HG03025 (cell line): ENCODE data around the gene KRTAP10-1.
"Not testable (repeated sequence)": the region's sequence is repeated elsewhere in the genome, so short reads cannot be mapped to it uniquely, and the experiment has no call there.

Experiments used
- ATAC-seq: cut with Tn5 transposase; IDR thresholded peaks from one replicate; pipeline ENCODE4 v1.9.1; 2021; ENCODE audit warnings: mild to moderate bottlenecking, moderate library complexity; ENCODE audit not compliant: unreplicated experiment, low FRiP score

The KRTAP10-1 gene

DNA sequence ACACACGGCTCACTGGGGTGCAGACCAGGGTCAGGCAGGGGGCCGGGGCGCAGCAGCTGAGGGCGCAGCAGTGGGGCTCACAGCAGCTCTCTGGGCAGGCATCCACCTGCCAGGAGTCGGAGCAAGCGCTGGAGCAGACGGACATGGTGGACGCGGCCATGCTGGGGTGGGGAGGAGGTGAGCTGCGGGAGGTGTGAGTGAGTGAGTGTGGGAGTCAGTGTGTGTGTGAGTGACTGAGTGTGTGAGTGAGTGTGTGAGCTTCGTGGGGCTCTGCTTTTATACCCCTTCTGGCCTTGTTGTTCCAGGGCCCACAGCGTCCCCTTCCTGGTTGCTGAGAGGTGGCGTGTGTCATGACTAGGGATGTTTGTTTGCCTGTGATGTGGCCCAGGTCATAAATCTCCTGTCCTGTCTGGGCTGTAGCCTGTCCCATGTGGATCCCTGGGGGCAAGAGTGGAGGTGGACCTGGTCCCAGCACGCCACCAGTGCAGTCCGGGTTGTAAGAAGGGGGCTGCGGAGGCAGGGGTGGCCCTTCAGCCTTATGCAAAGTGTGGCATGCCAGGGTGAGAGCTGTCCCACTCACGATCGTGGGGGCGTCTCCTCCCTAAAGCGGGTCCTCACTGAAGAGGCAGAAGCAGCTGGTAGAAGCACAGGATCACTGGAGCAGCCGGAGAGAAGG, at the start of gene KRTAP10-1:
TSS of gene KRTAP10-1 (minus strand) at position 205 of the 676 bp plus-strand sequence. CDS start at position 160, 45 bp downstream.
- no peak for ATAC-seq

GRCh38 chr21:44589094-44589493, 49.1 kb upstream of the KRTAP10-1 start:
- ATAC-seq: no peak

DNA sequence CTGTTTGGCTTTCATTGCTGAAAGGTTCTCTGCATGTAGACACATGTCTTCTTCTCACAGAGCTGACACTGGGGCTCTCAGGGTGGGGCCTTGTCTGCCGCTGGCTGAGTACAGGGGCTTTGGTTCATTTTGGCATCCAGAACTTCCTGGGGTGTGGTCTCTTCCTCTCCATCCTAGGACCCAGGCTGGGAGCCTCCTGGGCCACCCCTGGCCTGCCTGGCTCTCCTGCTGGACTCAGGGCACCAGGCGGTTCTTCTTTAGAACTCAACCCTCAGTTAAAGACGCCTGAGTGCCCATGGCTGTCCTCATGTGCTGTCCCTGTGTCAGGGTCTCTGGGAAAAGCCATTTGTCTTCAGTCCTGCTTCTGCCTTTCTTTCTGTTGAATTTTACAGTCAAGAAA, 45.9 kb upstream of the KRTAP10-1 start:
- no peak for ATAC-seq

DNA sequence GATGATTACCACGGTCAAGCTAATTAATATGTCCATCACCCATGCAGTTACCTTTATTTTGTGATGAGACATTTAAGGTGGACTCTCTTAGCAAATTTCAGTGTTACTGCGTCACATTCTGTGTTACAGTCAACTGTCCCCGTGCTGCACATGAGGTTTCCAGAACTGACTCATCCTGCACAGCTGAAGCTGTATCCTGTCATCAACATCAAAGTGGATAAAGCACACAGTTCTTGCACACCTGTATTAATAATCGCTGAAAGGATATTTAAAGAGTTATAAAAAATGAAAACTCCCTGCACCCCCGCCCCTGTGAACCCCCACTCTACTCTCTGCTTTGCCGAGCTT, 43.8 kb upstream of the KRTAP10-1 start:
- ATAC-seq: no peak

DNA sequence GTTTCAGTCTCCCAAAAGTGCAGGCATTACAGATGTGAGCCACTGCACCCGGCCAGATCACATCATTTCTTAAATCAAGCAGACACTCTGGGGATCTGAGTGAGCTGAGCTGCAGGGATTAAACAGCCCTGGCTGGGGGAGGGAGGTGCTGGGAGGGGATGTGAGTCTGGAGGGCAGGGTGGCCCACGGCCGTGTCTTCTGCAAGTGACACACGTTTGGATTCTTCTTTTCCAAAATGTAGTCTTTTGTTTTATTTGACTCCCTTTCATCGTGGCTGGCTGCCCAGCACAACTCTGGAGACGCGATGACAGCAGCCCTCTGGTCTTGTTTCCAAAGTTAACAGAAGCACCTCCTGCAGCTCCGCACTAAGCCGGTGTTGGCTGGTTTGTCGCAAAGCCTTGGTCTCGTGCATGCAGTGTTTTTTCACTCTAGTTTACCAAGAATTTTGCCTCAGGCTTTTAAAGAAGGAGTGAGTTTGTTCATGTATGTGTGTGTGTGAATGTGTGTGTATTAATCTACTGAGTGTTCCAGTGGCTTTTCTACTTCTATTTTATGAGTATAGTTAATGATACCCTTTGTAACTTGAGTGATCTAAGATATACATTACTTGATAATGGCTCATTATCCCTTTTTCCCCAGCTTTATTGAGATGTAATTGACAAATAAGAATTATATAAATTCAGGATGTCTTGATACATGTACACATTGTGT, 43.2 kb upstream of the KRTAP10-1 start:
- ATAC-seq: no peak

DNA sequence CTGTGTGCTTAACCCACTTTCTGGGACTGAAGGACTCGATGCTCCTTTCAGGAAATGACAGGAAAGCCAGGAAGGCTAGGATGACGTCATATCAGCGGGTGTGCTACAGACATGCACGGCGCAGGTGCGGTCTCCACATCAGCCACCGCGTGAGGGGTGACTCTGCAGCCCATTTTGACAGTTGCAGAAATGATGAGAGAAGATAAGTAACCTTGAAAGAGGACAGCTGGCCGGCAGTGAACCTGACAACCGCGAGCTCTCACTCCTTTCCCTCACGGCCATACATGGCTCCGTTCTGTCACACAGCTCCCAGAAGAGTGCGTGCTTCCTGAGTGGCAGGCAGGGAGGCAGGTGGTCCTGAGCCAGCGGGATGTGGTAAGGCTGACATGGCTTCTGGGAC, 42.1 kb upstream of the KRTAP10-1 start:
- no peak for ATAC-seq

- no peak for ATAC-seq
Observed at GRCh38 chr21:44581158-44581557, 41.2 kb upstream of the KRTAP10-1 start.

DNA sequence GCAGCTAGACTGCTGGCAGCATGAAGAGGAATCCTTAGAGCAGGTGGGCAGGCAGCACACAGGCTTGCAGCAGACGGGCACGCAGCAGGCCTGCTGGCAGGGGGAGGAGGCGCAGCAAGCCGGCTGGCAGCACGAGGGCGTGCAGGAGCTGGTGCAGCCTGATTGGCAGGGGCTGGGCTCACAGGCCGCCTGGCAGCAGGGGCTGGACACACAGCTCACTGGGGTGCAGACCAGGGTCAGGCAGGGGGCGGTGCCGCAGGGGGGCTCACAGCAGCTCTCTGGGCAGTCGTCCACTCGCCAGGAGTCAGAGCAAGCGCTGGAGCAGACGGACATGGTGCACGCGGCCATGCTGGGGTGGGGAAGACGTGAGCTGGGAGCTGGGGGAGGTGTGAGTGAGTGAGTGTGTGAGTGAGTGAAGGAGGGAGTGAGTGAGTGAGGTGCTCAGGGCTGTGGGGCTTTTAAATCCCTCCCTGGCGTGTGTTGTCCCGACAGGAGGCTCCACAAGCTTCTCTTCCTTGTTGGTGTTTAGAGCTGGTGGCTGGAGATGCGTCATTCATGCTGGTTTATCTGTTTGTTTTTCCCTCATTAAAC, 40.3 kb upstream of the KRTAP10-1 start, which contains the start of gene KRTAP10-5:
TSS of gene KRTAP10-5 (minus strand) at position 374 of the 591 bp plus-strand sequence. CDS start at position 348, 26 bp downstream.
- ATAC-seq: not testable (repeated sequence)

GRCh38 chr21:44579833-44580144, 39.8 kb upstream of the KRTAP10-1 start:
- no peak for ATAC-seq

DNA sequence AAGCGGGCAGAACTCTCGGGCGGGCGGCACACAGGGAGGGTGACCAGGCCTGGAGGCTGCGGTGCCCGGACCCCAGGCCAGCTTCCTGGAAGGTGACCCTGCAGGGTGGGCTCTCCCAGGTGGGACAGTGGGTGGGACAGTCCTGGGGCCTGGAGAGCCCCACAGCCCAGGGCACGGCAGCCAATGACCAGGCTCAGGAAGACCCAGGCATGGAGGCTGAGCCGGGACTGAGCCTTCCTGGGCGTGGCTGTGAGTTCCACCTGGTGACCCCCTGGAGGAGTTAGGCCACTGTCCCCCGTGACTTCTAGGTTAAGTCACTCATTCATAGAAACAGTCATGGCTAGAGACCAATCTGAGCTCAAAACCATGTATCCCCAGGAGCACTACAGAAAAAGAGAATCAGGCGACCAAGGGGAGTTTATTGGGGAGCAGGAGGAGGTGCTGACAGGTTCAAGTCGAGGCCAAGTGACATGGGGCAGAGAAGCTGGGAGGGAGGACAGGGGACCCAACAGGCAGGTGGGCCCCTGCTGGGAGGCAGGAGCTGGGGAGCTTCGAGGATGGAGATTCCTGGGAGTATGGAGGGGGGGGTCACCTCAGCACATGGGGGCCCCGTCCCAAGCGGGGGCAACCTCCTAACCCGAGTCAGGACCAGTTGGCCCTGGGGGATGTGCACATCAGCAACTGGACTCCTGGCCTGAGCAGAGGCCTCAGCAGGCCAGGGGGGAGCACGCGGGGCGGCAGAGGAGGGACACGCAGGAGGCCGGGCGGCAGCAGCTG, 39.2 kb upstream of the KRTAP10-1 start:
- no peak for ATAC-seq

- no peak for ATAC-seq
Observed at GRCh38 chr21:44578371-44579055, 38.5 kb upstream of the KRTAP10-1 start.

- no peak for ATAC-seq
Observed at GRCh38 chr21:44576025-44576420, 36.0 kb upstream of the KRTAP10-1 start.

- ATAC-seq: no peak
Observed at GRCh38 chr21:44575307-44576024, 35.5 kb upstream of the KRTAP10-1 start.

DNA sequence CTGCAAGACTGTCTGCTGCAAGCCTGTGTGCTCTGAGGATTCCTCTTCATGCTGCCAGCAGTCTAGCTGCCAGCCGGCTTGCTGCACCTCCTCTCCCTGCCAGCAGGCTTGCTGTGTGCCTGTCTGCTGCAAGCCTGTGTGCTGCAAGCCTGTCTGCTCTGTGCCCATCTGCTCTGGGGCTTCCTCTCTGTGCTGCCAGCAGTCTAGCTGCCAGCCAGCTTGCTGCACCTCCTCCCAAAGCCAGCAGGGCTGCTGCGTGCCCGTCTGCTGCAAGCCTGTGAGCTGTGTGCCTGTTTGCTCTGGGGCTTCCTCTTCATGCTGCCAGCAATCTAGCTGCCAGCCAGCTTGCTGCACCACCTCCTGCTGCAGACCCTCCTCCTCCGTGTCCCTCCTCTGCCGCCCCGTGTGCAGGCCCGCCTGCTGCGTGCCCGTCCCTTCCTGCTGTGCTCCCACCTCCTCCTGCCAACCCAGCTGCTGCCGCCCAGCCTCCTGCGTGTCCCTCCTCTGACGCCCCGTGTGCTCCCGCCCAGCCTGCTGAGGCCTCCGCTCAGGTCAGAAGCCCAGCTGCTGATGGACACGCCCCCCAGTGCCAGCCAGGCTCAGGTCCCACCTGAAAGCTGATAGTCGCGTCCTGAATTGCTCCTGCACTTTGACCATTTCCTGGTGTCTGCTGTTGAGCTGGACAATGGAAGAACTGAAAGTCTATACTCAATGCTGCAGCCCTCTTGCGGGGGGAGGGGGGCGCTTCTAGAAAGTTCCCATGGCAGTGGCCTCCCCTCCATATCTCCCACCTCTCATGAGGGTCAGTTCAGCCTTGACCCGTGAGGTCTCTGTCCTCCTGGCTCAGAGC, 34.7 kb upstream of the KRTAP10-1 start:
- no peak for ATAC-seq

DNA sequence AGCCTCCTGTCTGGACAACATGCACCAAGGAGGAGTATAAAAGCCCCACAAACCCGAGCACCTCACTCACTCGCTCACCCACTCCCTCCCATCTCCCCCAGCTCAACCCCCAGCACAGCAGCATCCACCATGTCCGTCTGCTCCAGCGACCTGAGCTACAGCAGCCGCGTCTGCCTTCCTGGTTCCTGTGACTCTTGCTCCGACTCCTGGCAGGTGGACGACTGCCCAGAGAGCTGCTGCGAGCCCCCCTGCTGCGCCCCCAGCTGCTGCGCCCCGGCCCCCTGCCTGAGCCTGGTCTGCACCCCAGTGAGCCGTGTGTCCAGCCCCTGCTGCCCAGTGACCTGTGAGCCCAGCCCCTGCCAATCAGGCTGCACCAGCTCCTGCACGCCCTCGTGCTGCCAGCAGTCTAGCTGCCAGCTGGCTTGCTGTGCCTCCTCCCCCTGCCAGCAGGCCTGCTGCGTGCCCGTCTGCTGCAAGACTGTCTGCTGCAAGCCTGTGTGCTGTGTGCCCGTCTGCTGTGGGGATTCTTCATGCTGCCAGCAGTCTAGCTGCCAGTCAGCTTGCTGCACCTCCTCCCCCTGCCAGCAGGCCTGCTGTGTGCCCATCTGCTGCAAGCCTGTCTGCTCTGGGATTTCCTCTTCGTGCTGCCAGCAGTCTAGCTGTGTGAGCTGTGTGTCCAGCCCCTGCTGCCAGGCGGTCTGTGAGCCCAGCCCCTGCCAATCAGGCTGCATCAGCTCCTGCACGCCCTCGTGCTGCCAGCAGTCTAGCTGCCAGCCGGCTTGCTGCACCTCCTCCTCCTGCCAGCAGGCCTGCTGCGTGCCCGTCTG, 33.8 kb upstream of the KRTAP10-1 start, which contains the start of gene KRTAP10-4:
TSS of gene KRTAP10-4 (plus strand) at position 100 of the 827 bp plus-strand sequence. CDS start at position 130, 30 bp downstream.
- ATAC-seq: not testable (repeated sequence)

- no peak for ATAC-seq
Observed at GRCh38 chr21:44572959-44573583, 33.1 kb upstream of the KRTAP10-1 start.
